ENCODE results near the gene PHLDA2.
A peak's percentile ranks its signal among the peaks of the same experiment; 100 is the strongest.

The PHLDA2 gene

DNA sequence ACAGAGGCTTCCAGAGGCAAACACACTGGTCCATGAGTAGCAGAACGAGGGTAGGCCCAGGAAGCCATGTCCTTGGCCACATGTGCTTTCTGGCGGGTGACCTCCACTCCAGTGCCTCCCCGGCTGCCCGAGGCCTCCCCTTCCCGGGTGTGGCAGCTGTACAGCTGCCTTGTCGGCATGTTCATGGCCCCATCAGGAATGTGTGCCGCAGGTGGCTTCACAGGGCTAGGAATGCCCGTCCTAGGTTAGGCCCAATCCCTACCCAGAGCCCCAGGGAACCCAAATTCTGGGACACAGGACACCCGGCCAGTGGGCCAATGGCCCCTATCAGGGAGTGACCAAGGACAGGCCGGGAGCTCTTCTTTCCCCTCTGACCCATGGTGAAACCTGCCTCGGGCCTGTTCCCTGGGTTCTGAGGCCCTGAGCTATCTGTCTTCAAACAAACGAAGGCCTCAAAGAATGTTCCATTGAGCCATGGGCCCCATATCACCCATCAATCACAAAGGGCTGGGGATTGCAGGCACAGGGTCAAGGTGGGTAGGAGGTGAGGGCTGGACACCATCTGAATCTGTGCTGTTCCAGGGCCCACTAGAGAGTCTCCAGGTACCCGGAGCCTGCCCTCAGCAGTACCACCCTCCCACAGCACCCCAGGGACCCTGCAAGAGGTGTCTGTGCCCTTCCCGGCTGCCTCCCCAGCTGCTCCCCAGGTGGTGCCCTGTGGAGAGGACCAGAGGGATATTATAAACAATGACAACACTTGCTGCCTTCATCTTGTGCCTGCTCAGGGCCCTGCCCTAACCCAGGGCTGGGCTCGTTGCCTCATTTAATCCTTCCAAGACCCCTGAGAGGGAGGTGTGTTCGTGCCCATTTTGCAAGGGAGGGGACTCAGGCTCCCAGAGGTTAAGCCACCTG is 39.6 kb downstream of the PHLDA2 start:
- no CpG with 5 or more reads among the region's 16 CpGs for WGBS (ENCODE audit: extremely low coverage, insufficient coverage, insufficient read length)
- H3K27ac ChIP-seq (ENCODE audit: low read depth, low read length): no peak overlapping the region

DNA sequence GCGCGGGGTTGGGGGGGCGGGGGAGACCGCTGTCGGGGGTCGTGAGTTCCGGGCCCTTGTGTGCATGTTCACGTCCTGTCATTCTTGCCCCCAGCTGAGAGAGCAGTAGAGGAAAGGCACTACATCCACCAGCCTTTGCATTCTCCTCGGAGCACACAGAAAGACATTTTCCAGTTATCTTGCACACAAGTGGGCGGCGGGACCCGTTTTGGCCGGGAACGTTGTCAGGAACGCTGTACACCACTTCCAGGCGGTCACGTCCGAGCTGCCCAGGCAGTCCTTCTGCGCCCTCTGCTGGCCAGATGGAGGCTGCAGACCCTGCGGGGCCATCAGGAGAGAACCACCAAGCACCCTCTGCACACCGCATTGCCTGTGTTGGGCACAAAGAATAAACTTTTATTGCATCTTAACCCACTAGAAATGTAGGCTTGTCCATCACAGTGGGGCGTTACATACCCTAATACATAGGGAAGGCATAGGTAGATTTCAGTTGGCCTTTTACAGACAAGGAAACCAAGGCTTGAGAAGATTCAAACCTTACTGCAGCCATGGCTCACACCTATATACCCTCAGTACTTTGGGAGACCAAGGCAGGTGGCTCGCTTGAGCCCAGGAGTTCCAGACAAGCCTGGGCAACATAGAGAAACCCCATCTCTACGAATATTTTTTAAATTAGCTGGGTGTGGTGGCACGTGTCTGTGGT is 40.8 kb downstream of the PHLDA2 start:
- no peak overlapping the region for H3K14ac ChIP-seq (ENCODE audit: low read length)
- H2AFZ ChIP-seq (ENCODE audit: insufficient read depth, low read length, poor library complexity): no peak overlapping the region
- no peak overlapping the region for H3K23ac ChIP-seq (ENCODE audit: low read length)
- peaks cover 12% of the 10 kb centered on the region for H3K27me3 ChIP-seq (ENCODE audit: insufficient read depth, low read length)
- H2AK5ac ChIP-seq (ENCODE audit: low read length): no peak overlapping the region
- H3K9me3 ChIP-seq (ENCODE audit: insufficient read depth, low read depth, low read length): peaks cover 9% of the 10 kb centered on the region
- peaks cover 27% of the 10 kb centered on the region for H3K79me1 ChIP-seq (ENCODE audit: low read length)
- no peak overlapping the region for H2BK5ac ChIP-seq (ENCODE audit: low read depth, low read length, poor library complexity)
- no CpG with 5 or more reads among the region's 25 CpGs for WGBS (ENCODE audit: extremely low coverage, insufficient coverage, insufficient read length)
- no peak overlapping the region for H4K91ac ChIP-seq (ENCODE audit: low read depth, low read length)
- no peak overlapping the region for H3K4ac ChIP-seq (ENCODE audit: low read depth, low read length)
- H3K27ac ChIP-seq (ENCODE audit: low read depth, low read length): no peak overlapping the region
- H3K9ac ChIP-seq (ENCODE audit: low read length): no peak overlapping the region
- H3K4me2 ChIP-seq (ENCODE audit: low read length): no peak overlapping the region
- no peak overlapping the region for H2BK120ac ChIP-seq (ENCODE audit: insufficient read depth, low read length, poor library complexity)
- H3K4me1 ChIP-seq (ENCODE audit: control insufficient read depth in 1 of 2, insufficient read depth in 2 of 2, low read length in 2 of 2): peaks cover 11 to 24% of the 10 kb centered on the region in 2 experiments
- peaks cover 0 to 3% of the 10 kb centered on the region in 2 experiments for H3K36me3 ChIP-seq (ENCODE audit: control insufficient read depth in 1 of 2, insufficient read depth in 2 of 2, low read length in 2 of 2)
- no peak overlapping the region for H2BK12ac ChIP-seq (ENCODE audit: low read length)
- H4K12ac ChIP-seq (ENCODE audit: low read depth, low read length): no peak overlapping the region
- DNase-seq: peak; percentile 90 to 97
- H4K8ac ChIP-seq (ENCODE audit: low read depth, low read length): no peak overlapping the region
- H3K79me2 ChIP-seq (ENCODE audit: control insufficient read depth, insufficient read depth, low read length, poor library complexity): peaks cover 7% of the 10 kb centered on the region
- H3K4me3 ChIP-seq (ENCODE audit: low read depth, low read length): no peak overlapping the region
- no peak overlapping the region for H3K18ac ChIP-seq (ENCODE audit: low read length)

More for the DNA sequence above, 39.6 kb downstream of the PHLDA2 start:
- H3K23ac ChIP-seq (ENCODE audit: low read length): no peak overlapping the region
- no peak overlapping the region for H2AK5ac ChIP-seq (ENCODE audit: low read length)
- peaks cover 7% of the 10 kb centered on the region for H3K27me3 ChIP-seq (ENCODE audit: insufficient read depth, low read length)
- H3K79me2 ChIP-seq (ENCODE audit: control insufficient read depth, insufficient read depth, low read length, poor library complexity): peaks cover 3% of the 10 kb centered on the region
- H3K79me1 ChIP-seq (ENCODE audit: low read length): peaks cover 23% of the 10 kb centered on the region
- H3K4me2 ChIP-seq (ENCODE audit: low read length): no peak overlapping the region
- H3K4me3 ChIP-seq (ENCODE audit: low read depth, low read length): no peak overlapping the region
- peak overlapping the region; percentile 55 for H4K91ac ChIP-seq (ENCODE audit: low read depth, low read length)
- H2BK120ac ChIP-seq (ENCODE audit: insufficient read depth, low read length, poor library complexity): peak overlapping the region; percentile 41
- H3K4me1 ChIP-seq (ENCODE audit: control insufficient read depth in 1 of 2, insufficient read depth in 2 of 2, low read length in 2 of 2): peaks cover 11 to 24% of the 10 kb centered on the region in 2 experiments
- no peak overlapping the region for H2BK12ac ChIP-seq (ENCODE audit: low read length)
- no peaks in the 10 kb centered on the region for H3K36me3 ChIP-seq (ENCODE audit: control insufficient read depth in 1 of 2, insufficient read depth in 2 of 2, low read length in 2 of 2)
- H3K18ac ChIP-seq (ENCODE audit: low read length): no peak overlapping the region
- no peak overlapping the region for H3K4ac ChIP-seq (ENCODE audit: low read depth, low read length)
- H2BK5ac ChIP-seq (ENCODE audit: low read depth, low read length, poor library complexity): no peak overlapping the region
- no peak overlapping the region for H4K12ac ChIP-seq (ENCODE audit: low read depth, low read length)
- H3K14ac ChIP-seq (ENCODE audit: low read length): no peak overlapping the region
- peaks cover 13% of the 10 kb centered on the region for H3K9me3 ChIP-seq (ENCODE audit: insufficient read depth, low read depth, low read length)
- no peak overlapping the region for H3K9ac ChIP-seq (ENCODE audit: low read length)
- peak; percentile 95 to 96 for DNase-seq
- H2AFZ ChIP-seq (ENCODE audit: insufficient read depth, low read length, poor library complexity): no peak overlapping the region
- no peak overlapping the region for H4K8ac ChIP-seq (ENCODE audit: low read depth, low read length)

GRCh38 chr11:2887515-2888195 is 41.6 kb downstream of the PHLDA2 start:
- peaks cover 7% of the 10 kb centered on the region for H3K79me2 ChIP-seq (ENCODE audit: control insufficient read depth, insufficient read depth, low read length, poor library complexity)
- WGBS (ENCODE audit: extremely low coverage, insufficient coverage, insufficient read length): no CpG with 5 or more reads among the region's 11 CpGs

GRCh38 chr11:2886936-2887335 is 42.3 kb downstream of the PHLDA2 start:
- no CpG with 5 or more reads among the region's 5 CpGs for WGBS (ENCODE audit: extremely low coverage, insufficient coverage, insufficient read length)
- Histone ChIP-seq H3K9ac (ENCODE audit: low read length) (no peak overlapping the region), H4K12ac (ENCODE audit: low read depth, low read length) (no peak overlapping the region)

More at GRCh38 chr11:2887515-2888195, 41.6 kb downstream of the PHLDA2 start:
- Histone ChIP-seq H3K23ac (ENCODE audit: low read length) (no peak overlapping the region), H3K27ac (ENCODE audit: low read depth, low read length) (no peak overlapping the region), H4K12ac (ENCODE audit: low read depth, low read length) (no peak overlapping the region), H2AK5ac (ENCODE audit: low read length) (no peak overlapping the region), H2BK5ac (ENCODE audit: low read depth, low read length, poor library complexity) (no peak overlapping the region), H3K4me2 (ENCODE audit: low read length) (no peak overlapping the region), H3K27me3 (ENCODE audit: insufficient read depth, low read length) (peaks cover 12% of the 10 kb centered on the region), H3K9ac (ENCODE audit: low read length) (no peak overlapping the region), H3K79me1 (ENCODE audit: low read length) (peaks cover 26% of the 10 kb centered on the region), H4K91ac (ENCODE audit: low read depth, low read length) (no peak overlapping the region), H3K4me3 (ENCODE audit: low read depth, low read length) (no peak overlapping the region), H4K8ac (ENCODE audit: low read depth, low read length) (no peak overlapping the region), H3K36me3 (ENCODE audit: control insufficient read depth in 1 of 2, insufficient read depth in 2 of 2, low read length in 2 of 2) (peaks cover 0 to 8% of the 10 kb centered on the region in 2 experiments), H3K4ac (ENCODE audit: low read depth, low read length) (no peak overlapping the region), H2BK12ac (ENCODE audit: low read length) (no peak overlapping the region), H3K4me1 (ENCODE audit: control insufficient read depth in 1 of 2, insufficient read depth in 2 of 2, low read length in 2 of 2) (peaks cover 11 to 23% of the 10 kb centered on the region in 2 experiments), H3K14ac (ENCODE audit: low read length) (no peak overlapping the region), H2BK120ac (ENCODE audit: insufficient read depth, low read length, poor library complexity) (no peak overlapping the region), H2AFZ (ENCODE audit: insufficient read depth, low read length, poor library complexity) (no peak overlapping the region), H3K9me3 (ENCODE audit: insufficient read depth, low read depth, low read length) (peaks cover 5% of the 10 kb centered on the region), H3K18ac (ENCODE audit: low read length) (no peak overlapping the region)
- DNase-seq: no peak

More at GRCh38 chr11:2886936-2887335, 42.3 kb downstream of the PHLDA2 start:
- H3K79me1 ChIP-seq (ENCODE audit: low read length): peaks cover 22% of the 10 kb centered on the region
- peaks cover 4% of the 10 kb centered on the region for H3K9me3 ChIP-seq (ENCODE audit: insufficient read depth, low read depth, low read length)
- H3K4ac ChIP-seq (ENCODE audit: low read depth, low read length): no peak overlapping the region
- no peak overlapping the region for H4K8ac ChIP-seq (ENCODE audit: low read depth, low read length)
- peaks cover 0 to 8% of the 10 kb centered on the region in 2 experiments for H3K36me3 ChIP-seq (ENCODE audit: control insufficient read depth in 1 of 2, insufficient read depth in 2 of 2, low read length in 2 of 2)
- no peak overlapping the region for H3K4me2 ChIP-seq (ENCODE audit: low read length)
- peaks cover 12% of the 10 kb centered on the region for H3K27me3 ChIP-seq (ENCODE audit: insufficient read depth, low read length)
- H3K18ac ChIP-seq (ENCODE audit: low read length): no peak overlapping the region
- no peak overlapping the region for H3K23ac ChIP-seq (ENCODE audit: low read length)
- H4K91ac ChIP-seq (ENCODE audit: low read depth, low read length): no peak overlapping the region
- no peak overlapping the region for H2BK5ac ChIP-seq (ENCODE audit: low read depth, low read length, poor library complexity)
- no peak overlapping the region for H3K14ac ChIP-seq (ENCODE audit: low read length)
- H2AK5ac ChIP-seq (ENCODE audit: low read length): no peak overlapping the region
- H3K4me3 ChIP-seq (ENCODE audit: low read depth, low read length): no peak overlapping the region
- H3K79me2 ChIP-seq (ENCODE audit: control insufficient read depth, insufficient read depth, low read length, poor library complexity): peaks cover 7% of the 10 kb centered on the region
- no peak for DNase-seq
- H2BK120ac ChIP-seq (ENCODE audit: insufficient read depth, low read length, poor library complexity): no peak overlapping the region
- H3K27ac ChIP-seq (ENCODE audit: low read depth, low read length): no peak overlapping the region
- no peak overlapping the region for H2AFZ ChIP-seq (ENCODE audit: insufficient read depth, low read length, poor library complexity)
- peaks cover 8 to 18% of the 10 kb centered on the region in 2 experiments for H3K4me1 ChIP-seq (ENCODE audit: control insufficient read depth in 1 of 2, insufficient read depth in 2 of 2, low read length in 2 of 2)
- no peak overlapping the region for H2BK12ac ChIP-seq (ENCODE audit: low read length)
